Glomerular endothelial cell (primary cell): ENCODE data around the gene WIPI1. TPM values are rescaled to one million over a fixed set of nuclear protein-coding genes. Genes with fewer than 3 reads are reported as not detected.
"Not testable (repeated sequence)": the region's sequence is repeated elsewhere in the genome, so short reads cannot be mapped to it uniquely, and the experiment has no call there.

Experiments
- DNase-seq: peaks from one replicate; pipeline ENCODE4 v3.0.0-alpha.2; 2011; ENCODE audit warnings: low read depth, low spot score; ENCODE audit errors: extremely low read depth
- total RNA-seq: library from RNA; depleted of rRNA; stranded (reverse); fragments of >200 nt; gene quantifications from 2 replicates; pipeline ENCODE4 v1.2.3, GENCODE V29; 2015

The WIPI1 gene
- total RNA-seq, 1 donor from 2014 or later: 75.8 TPM

DNA sequence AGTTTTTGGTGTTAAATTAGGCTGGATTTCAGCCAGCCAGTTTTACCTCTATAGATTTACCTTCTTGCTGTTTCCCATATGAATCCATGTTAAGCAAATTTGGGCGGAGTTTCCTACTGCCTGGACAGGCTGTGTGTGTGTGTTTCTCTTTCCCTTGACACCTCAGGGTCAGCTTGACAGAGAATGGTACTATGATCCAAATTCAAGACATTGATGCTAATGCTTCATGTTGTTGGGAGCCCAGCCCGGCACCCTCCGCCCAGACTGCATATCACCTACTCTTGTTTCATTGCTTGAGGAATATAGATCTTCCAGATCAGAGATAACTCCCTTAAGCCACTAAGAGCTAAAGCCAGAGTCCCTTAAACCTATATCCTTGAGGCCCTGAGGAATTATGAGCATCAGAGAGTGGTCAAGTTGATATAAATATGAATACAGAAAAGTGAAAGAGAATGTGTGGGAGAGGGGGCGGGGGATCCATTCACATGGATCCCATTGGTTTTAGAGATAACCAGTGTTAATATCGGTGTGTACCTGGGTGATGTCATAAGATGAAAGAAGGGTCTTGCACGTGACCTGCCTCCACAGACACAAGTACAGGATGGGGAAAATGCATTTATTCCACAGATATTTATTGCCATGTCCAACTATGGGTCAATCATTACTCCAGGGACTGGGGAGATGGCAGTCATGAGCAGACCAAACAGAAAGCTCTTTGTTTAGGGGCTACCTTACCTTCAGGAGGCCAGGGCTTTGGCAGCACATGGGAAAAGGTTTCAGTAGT, 69.7 kb downstream of the WIPI1 start:
- no peak for DNase-seq

DNA sequence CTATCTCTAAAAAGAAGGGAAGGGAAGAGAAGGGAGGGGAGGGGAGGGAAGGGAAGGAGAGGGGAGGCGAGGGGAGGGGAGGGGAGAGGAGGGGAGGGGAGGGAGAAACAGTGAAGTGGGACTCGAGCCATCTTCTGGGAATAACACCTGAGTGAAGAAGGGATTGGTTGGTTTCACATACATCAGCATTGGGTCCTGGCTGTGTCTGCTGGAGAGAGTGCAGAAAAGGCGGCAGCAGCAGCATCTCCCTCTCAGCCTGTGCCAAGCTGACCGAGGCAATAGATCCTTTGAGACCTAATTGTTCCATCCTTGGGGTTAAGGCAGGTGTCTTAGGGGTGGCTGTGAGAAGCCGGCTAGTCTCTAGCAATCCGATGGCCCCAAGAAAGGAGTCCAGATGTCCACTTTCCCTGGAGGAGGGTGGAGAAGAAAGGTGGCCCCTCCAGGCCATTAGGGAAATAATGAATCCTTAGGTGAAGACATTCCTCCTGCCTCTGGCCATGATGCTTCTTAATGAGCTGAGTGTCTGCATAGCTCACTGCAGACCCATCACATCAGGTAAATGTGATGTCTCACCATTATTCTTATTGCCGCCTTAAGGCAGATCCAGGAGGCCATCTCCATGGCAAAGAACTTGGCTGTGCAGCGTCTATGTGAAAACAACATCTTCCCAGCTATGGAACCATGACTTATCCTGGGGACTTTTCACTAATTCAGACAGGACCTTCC, 71.6 kb downstream of the WIPI1 start:
- no peak for DNase-seq

DNA sequence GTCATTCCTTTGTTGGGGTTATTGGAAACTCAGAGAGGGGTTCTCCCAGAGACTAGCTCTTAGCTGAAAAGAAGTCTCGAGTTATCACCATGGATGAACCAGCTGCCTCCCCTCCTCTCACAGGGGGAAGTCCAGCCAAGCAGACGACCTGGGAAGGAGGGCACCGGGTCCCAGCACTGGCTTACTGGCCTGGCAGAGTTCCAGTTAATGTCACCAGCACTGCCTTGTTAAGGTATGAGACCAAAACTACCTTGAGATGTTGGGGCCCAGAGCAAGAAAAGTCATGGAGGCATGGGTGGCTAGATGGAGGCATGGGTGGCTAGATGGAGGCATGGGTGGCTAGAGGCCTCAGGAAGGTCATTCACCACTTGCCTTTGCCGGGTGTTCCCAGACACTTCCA, 72.4 kb downstream of the WIPI1 start:
- DNase-seq: no peak

DNA sequence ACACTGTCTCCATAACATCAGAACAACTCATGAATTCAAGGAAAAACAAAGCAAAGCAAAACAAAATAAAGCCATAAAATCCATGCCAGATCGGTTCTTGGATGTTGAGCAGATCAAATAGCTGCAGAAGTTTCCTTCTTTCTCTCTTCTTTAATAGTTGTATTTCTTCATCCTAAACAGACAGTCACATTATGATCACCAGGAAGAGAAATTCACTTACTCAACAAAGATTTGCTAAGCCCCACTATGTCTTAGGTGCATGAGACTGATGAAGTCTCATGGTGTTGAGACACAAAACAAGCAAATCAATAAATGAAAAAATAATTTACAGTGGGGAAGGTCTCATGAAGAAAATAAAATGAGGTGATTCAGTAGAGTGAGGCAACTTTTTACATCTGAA, 72.8 kb downstream of the WIPI1 start:
- no peak for DNase-seq

DNA sequence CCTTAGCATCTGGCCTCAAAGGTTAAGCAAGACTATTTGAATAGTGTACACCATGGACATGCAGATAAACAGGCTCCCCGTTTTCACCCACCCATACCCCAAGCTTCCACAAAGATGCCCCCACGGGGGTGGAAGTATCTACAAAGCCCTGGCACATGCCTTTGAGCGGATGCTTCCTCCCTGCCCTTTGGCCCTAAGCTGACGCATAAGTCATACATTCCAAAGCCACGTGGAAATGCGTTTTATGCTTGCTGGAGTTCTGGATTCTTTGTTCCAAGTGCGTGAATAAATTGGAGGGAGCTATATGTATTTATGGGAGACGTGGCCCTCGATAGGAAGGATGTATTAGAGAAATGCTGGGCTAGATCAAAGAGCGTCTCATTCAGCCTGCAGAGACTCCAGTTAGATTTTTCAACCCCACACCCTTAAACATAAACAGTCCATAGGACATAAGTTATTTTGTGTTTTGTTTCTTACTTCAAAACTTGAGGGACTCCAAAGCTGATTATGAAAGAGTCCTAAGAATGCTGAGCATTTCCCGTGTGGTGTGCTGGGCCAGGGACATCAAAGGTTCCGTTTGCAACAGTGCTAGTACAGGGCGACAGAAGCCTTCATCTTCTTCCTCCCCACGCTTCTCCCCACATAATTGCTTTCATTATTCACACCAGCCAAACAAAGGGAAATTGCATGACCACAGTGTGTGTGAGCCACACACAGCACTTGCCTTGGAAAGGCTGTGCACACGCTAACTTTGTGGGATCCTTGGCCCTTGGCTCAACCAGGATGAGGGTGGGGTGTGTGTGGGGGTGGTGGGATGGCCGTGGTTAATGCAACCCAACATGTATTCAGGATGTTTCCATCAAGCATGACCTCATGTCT, 73.6 kb downstream of the WIPI1 start:
- peak; percentile 89 for DNase-seq

DNA sequence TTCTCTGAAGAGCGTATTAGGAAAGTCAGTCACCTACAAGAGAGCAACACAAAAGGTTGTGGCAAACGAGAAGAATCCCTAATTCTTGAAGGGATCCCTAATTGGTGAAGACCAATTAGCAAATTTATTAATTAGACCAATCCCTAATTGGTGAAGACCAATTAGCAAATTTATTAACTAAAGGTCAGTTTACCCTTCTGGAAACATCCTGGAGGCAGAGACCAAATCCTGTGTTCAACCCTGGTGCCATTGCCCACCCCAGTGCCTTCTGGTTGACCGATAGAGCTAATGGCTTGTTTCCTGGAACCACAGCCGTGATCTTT, 74.2 kb downstream of the WIPI1 start:
- no peak for DNase-seq

DNA sequence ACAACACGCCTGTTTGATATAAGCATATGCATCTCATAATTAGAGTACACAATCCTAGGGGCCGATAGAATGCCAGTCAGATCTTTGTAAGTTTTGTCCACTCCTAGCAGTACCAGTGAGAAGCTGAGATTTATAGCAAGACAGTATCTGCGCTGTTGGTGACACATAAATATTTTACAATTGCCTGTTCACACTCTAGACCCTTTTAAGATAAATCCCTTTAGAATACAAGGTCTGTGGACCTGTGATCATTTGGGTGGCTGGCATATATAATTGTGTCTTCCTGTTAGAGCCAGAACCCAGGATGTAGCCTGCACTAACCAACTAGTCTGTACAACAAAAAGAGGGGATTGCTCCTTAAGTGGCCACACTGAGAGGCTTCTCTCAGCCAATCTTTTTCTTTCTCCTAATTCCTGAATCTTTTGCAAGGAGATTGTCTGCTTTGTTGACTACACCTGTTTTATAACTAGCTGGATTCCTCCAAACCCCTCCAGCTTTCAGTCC, 74.7 kb downstream of the WIPI1 start:
- DNase-seq: no peak

DNA sequence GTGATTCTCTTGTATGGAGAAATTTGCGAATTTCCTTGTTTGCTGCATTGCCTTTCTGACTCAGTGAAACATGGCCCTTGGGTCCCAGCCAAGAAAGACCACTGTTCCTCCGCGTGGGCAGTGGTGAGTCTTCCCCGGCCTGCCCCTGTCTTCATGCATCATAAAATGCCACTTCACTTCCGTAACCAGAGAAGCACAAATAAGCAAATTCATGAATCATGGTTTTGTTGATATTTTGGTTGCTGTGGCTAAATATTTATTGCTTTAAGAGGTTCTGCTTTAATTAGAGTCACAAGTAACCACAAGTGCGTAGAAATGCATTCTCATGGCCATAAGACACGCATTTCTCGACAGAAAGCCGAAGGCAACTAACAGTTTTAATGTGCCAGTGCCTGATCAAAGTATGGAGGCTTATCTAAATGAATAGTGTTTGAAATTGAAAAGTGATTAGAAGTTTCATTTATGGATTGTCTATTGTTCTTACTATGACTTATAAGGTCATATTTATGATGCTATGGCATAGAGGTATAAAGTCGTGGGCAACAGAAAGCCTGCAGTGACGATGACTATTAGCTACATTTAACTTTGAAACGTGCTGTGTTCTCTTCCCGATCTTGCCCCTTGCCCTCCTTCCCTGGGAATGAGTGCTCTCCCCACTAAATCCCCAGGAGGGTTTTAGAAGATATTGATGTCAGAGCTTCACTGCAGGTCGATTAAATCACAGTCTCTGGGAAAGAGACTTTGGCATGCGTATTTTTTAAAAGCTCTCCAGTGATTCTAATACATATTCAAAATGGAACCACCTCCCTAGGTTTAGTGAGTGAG, 76.0 kb downstream of the WIPI1 start:
- no peak for DNase-seq

DNA sequence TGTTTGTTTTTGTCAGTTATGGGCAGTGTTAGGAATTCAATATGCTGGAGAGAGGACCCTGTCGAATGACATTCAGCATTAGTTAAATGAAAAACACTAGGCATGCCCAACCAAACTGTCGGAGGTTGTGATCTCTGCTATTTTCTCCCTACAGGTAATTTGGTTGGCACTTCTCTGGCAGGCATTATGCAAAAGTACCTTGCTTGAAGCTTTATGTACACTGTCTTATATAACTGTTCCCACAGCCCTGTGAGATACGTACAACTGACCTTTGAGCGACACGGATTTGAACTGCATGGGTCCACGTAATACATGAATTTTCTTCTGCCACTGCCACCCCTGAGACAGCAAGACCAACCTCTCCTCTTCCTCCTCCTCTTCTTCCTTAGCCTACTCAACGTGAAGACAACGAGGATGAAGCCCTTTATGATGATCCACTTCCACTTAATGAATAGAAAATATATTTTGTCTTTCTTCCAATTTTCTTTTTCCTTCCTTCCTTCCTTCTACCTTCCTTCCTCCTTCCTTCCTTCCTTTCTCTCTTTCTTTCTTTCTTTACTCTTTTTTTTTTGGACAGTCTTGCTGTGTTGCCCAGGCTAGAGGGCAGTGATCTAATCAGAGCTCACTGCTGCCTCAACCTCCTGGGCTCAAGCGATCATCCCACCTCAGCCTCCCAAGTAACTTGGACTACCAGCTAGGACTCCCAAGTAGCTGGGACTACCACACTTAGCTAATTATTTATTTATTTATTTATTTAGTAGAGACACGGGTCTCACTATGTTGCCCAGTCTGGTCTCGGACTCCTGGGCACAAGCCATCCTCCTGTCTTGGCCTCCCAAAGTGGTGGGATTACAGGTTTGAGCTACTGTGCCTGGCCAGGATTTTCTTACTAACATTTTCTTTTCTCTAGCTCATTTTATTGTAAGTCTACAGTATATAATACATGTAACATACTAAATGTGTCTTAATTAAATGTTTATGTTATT, 77.3 kb downstream of the WIPI1 start:
- DNase-seq: no peak

DNA sequence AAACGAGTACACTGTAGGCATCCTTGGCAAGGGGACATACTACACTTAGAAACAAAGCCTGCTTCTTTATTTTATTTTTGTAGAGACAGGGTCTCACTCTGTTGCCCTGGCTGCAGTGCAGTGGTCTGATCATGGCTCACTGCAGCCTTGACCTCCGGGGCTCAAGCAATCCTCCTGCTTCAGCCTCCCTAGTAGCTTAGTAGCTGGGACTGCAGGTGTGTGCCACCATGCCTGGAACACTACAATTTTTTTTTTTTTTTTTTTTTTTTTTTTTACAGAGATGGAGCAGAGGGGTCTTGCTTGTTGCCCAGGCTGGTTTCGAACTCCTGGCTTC, 78.2 kb downstream of the WIPI1 start:
- DNase-seq: no peak

DNA sequence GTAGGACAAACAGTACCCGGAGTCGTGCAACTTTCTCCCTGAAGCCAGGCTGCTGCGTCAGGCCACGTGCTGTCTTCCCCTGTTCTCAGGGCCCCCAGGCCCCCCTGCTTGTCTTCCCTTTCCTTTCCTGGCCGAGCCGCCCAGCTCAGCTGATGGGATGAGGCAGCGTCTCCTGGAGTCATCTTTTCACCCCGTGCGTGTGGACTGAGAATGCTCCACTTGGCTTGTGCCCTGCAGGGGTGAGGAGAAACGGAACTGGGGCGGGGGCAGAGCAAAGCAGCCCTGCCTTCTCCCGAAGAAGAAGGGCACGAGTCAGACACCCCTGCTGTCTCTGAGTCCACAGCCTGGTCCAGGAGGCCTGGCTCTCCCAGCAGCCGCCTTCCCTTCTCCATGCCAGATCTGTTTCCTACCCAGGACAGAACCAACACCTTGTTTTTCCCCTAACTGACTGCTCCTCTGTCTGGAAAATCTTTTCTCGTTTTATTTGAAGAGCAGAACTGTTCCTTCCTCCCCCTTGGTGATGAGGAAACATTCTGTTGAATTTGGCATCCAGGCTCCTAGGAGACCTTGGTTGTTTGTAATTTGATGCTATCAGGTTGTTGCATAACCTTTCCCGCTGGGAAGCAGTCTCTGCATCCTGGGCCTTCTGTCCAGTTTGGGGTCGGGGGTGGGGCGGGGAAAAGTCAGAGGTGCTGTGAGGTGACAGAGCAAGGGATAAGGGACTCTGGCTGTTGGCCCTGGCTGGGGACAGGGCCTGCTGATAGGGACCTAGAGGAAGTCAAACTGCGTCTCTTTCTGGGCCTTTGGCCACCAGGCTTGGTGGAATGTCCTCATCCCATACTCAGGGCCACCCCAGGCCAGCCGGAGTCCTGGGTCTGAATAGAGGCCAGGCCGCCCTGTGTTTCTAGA, 78.8 kb downstream of the WIPI1 start:
- DNase-seq: no peak

DNA sequence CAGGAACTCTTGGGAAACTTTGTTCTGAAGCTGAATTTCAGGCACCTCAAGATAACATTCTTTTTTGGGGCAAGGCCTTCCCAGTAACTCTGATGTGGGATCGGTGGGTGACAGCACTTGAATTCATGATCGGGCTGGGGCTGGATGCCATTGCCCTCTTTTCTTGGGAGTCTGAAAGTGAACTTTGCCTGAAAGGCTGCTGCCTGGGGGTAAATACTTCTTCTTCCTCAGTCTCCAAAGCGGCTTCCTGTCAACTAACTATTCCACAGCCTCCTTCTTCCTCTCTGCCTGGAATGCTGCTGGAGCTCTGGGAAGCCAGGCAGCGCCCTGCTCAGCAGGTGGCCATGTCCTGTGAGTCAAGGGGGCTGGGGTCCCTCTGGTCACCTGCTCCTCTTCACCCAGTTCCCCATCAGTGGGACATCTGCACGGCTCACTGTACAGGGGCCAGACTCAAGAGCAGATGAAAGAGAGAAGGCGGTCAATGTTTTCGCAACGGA, 79.5 kb downstream of the WIPI1 start:
- DNase-seq: no peak

DNA sequence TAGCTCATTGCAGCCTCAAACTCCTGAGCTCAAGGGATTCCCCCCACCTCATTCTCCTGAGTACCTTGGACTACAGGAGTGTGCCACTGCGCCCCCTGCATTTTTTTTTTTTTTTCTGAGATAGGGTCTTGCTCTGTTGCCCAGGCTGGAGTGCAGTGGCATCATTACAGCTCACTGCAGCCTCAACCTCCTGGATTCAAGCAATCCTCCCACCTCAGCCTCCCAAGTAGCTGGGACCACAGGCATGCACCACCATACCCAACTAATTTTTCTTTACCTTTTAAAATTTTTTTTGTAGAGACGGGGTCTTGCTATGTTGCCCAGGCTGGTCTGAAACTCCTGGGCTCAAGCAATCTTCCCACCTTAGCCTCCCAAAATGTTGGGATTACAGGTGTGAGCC, 81.1 kb downstream of the WIPI1 start:
- not testable (repeated sequence) for DNase-seq

DNA sequence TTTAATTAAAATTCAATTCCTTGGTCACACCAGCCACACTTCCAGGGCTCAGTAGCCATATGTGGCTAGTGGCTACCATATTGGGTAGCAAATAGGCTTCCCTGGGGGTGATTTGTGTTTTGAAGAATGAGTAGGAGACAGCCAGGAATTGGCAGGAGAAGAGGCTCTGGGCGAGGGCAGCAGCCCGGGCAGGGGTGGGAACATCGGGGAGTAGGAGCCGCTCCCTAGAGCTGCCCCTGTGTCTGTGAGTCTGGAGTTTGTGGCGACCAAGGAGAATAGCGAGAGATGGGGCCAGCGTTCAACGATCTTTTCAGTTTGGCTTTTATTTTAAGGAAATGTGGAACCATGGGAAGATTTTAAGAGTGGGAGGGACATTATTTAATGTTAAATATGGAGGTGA, 81.7 kb downstream of the WIPI1 start:
- no peak for DNase-seq
